HepG2 (cell line): ENCODE measurements around the gene CMC1. TPM values are rescaled to one million over a fixed set of nuclear protein-coding genes. Genes with fewer than 3 reads are reported as not detected.

ENCODE experiments used
- ARID2 ChIP-seq: sonication (generic); formaldehyde crosslinking; IDR thresholded peaks from 2 replicates; pipeline ENCODE4 v1.8.1; 2022; ENCODE audit warnings: mild to moderate bottlenecking, missing genetic modification reagents, borderline replicate concordance
- ATAD3A ChIP-seq: sonication (generic); formaldehyde crosslinking; IDR thresholded peaks from 2 replicates; pipeline ENCODE4 v1.4.0; 2020; ENCODE audit warnings: missing genetic modification reagents
- CERS6 ChIP-seq: sonication (generic); formaldehyde crosslinking; IDR thresholded peaks from 2 replicates; pipeline ENCODE4 v1.5.0; 2020; ENCODE audit warnings: missing genetic modification reagents
- HNRNPLL ChIP-seq: fragments of 200-400 bp; formaldehyde crosslinking; IDR thresholded peaks from 2 replicates; pipeline ENCODE4 v1.6.1; 2017; ENCODE audit warnings: mild to moderate bottlenecking, low read depth, low read length; ENCODE audit not compliant: poor library complexity, severe bottlenecking
- IRX3 ChIP-seq: sonication (generic); formaldehyde crosslinking; IDR thresholded peaks from 2 replicates; pipeline ENCODE4 v1.8.1; 2023; ENCODE audit warnings: mild to moderate bottlenecking, low read depth, missing genetic modification reagents, borderline replicate concordance
- MED1 ChIP-seq: sonication (generic); formaldehyde crosslinking; IDR thresholded peaks from 2 replicates; pipeline ENCODE4 v1.4.0; 2020; ENCODE audit warnings: missing genetic modification reagents
- MLLT10 ChIP-seq: sonication (generic); formaldehyde crosslinking; IDR thresholded peaks from 2 replicates; pipeline ENCODE4 v1.4.0; 2020; ENCODE audit warnings: missing genetic modification reagents
- NFKB2 ChIP-seq: sonication (generic); formaldehyde crosslinking; IDR thresholded peaks from 2 replicates; pipeline ENCODE4 v1.4.0; 2020; ENCODE audit warnings: missing genetic modification reagents, borderline replicate concordance
- PLRG1 ChIP-seq: fragments of 450-650 bp; conservative IDR thresholded peaks from 2 replicates; pipeline ENCODE4 v1.6.1; 2016
- REL ChIP-seq: sonication (generic); formaldehyde crosslinking; conservative IDR thresholded peaks from 2 replicates; pipeline ENCODE4 v1.8.0; 2022; ENCODE audit warnings: mild to moderate bottlenecking, missing genetic modification reagents, moderate library complexity
- SMC3 ChIP-seq: IDR thresholded peaks from 2 replicates; pipeline ENCODE4 v1.6.1; 2011; ENCODE audit warnings: low read length, improper control_type of control experiment
- ZIK1 ChIP-seq: sonication (generic); formaldehyde crosslinking; IDR thresholded peaks from 2 replicates; pipeline ENCODE4 v1.5.0; 2020; ENCODE audit warnings: mild to moderate bottlenecking, low read depth, missing genetic modification reagents, borderline replicate concordance
- ZNF354B ChIP-seq: sonication (generic); formaldehyde crosslinking; IDR thresholded peaks from 2 replicates; pipeline ENCODE4 v1.8.0; 2022; ENCODE audit warnings: mild to moderate bottlenecking, missing genetic modification reagents
- ZNF580 ChIP-seq: IDR thresholded peaks from 2 replicates; pipeline ENCODE4 v1.6.1; 2016; ENCODE audit warnings: low read depth, borderline replicate concordance
- ZSCAN21 ChIP-seq: sonication (generic); formaldehyde crosslinking; IDR thresholded peaks from 2 replicates; pipeline ENCODE4 v1.8.0; 2022; ENCODE audit warnings: mild to moderate bottlenecking, missing genetic modification reagents, moderate library complexity, borderline replicate concordance
- ZSCAN22 ChIP-seq: sonication (generic); formaldehyde crosslinking; IDR thresholded peaks from 2 replicates; pipeline ENCODE4 v1.4.0; 2020; ENCODE audit warnings: mild to moderate bottlenecking, missing genetic modification reagents
- polyA plus RNA-seq, 8 experiments: library from polyadenylated mRNA; depleted of rRNA in 3 of 8; stranded (reverse) in 7 of 8; unstranded in 1 of 8; fragments of >200 nt; fragmentation: Illumina TruSeq in 4 of 8; extraction: Trizol in 4 of 8; gene quantifications; 2 replicates each; pipeline versions ENCODE4 v1.2.1 to v1.2.3, GENCODE V29; 2011 to 2016; ENCODE audit warnings: low read depth in 4 of 8, missing spikeins in 1 of 8, mixed read lengths in 1 of 8; ENCODE audit not compliant: insufficient read depth in 1 of 8
- total RNA-seq, 5 experiments: library from RNA; depleted of rRNA; stranded (reverse); fragments of >200 nt; fragmentation: Illumina TruSeq; extraction: Trizol; gene quantifications; 2 replicates each; pipeline ENCODE4 v1.2.3, GENCODE V29; 2016; ENCODE audit warnings: low read depth in 1 of 5
- TF ChIP-seq, protein P1 (sequence below): sonication (generic); formaldehyde crosslinking; IDR thresholded peaks from 2 replicates; pipeline ENCODE4 v1.5.1; 2020; ENCODE audit warnings: mild to moderate bottlenecking, moderate library complexity, missing genetic modification reagents
- TF ChIP-seq, protein P2 (sequence below): sonication (generic); formaldehyde crosslinking; IDR thresholded peaks from 2 replicates; pipeline ENCODE4 v1.8.1; 2022; ENCODE audit warnings: low read depth, mild to moderate bottlenecking, missing genetic modification reagents
- TF ChIP-seq, protein P3 (sequence below): sonication (generic); formaldehyde crosslinking; IDR thresholded peaks from 2 replicates; pipeline ENCODE4 v1.8.0; 2022; ENCODE audit warnings: mild to moderate bottlenecking, missing genetic modification reagents, moderate library complexity
- TF ChIP-seq, protein P4 (sequence below): sonication (generic); formaldehyde crosslinking; IDR thresholded peaks from 2 replicates; pipeline ENCODE4 v1.5.0; 2020; ENCODE audit warnings: mild to moderate bottlenecking, missing genetic modification reagents, moderate library complexity

Gene CMC1
- total and polyA plus RNA-seq, 2 of the 13 experiments (the other 11 are each of a cell fraction or from before 2014, with no cell fraction given): 22.1 to 29.5 TPM

DNA sequence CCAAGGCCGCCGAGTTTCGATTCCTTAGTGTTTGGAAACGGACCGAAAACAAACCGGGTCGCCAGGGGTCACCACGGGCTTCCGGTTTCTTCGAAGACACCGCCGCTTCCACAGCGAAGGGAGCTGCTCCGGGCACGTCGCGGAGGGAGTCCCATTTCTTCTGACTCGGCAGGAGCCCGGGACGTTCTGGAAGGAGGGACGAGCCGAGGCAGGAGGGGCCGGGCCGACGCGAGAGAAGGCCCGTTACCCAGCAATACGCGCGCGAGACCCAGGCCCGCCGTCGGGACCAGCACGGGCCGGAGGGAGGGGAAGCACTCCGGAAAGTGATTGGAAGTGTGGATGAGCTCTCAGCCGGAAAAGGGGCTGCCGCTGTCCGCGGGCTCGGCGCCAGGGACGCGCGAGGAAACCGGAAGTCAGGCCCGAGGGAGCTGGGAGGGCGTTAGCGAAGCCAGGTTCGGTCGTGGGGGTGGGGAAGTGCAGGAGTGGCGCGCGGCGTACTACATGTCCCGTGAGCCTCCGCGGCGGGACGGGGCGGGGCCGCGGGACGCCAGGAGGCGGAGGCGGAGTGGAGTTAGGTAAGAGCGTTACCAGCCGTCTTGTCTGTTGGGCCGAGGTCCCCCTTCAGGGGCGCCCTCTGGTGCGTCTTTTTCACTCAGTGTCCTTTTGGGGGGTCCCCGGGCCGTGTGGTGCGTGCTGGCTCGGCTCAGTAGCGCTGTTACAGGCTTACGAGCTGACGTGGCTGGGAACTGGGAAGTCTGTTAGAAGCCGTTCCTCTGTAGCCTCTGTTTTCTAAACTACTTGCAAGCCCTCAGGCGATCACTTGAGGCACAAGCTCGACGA, 107.4 kb downstream of the CMC1 start, which contains the start of the genes AZI2 and ZCWPW2 (continued):
- TF ChIP-seq ZIK1 (CRISPR knock-in tag) (no peak), NFKB2 (CRISPR knock-in tag) (peak; percentile 91; the same call in 1 of the 2 replicates), ARID2 (CRISPR knock-in tag) (peak; percentile 18; the same call in 1 of the 2 replicates), ZNF580 (CRISPR knock-in tag) (peak; percentile 75), ZSCAN21 (CRISPR knock-in tag) (no peak), CERS6 (no peak), HNRNPLL (peak; percentile 77), ZNF354B (CRISPR knock-in tag) (no peak), REL (CRISPR knock-in tag) (no peak), IRX3 (CRISPR knock-in tag) (no peak), ZSCAN22 (CRISPR knock-in tag) (no peak), MLLT10 (CRISPR knock-in tag) (no peak), PLRG1 (no peak), MED1 (CRISPR knock-in tag) (peak; percentile 82), ATAD3A (no peak), SMC3 (no peak)
- TF ChIP-seq, protein P1, sequence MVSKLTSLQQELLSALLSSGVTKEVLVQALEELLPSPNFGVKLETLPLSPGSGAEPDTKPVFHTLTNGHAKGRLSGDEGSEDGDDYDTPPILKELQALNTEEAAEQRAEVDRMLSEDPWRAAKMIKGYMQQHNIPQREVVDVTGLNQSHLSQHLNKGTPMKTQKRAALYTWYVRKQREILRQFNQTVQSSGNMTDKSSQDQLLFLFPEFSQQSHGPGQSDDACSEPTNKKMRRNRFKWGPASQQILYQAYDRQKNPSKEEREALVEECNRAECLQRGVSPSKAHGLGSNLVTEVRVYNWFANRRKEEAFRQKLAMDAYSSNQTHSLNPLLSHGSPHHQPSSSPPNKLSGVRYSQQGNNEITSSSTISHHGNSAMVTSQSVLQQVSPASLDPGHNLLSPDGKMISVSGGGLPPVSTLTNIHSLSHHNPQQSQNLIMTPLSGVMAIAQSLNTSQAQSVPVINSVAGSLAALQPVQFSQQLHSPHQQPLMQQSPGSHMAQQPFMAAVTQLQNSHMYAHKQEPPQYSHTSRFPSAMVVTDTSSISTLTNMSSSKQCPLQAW (CRISPR knock-in tag): peak; percentile 78
- TF ChIP-seq, protein P2, sequence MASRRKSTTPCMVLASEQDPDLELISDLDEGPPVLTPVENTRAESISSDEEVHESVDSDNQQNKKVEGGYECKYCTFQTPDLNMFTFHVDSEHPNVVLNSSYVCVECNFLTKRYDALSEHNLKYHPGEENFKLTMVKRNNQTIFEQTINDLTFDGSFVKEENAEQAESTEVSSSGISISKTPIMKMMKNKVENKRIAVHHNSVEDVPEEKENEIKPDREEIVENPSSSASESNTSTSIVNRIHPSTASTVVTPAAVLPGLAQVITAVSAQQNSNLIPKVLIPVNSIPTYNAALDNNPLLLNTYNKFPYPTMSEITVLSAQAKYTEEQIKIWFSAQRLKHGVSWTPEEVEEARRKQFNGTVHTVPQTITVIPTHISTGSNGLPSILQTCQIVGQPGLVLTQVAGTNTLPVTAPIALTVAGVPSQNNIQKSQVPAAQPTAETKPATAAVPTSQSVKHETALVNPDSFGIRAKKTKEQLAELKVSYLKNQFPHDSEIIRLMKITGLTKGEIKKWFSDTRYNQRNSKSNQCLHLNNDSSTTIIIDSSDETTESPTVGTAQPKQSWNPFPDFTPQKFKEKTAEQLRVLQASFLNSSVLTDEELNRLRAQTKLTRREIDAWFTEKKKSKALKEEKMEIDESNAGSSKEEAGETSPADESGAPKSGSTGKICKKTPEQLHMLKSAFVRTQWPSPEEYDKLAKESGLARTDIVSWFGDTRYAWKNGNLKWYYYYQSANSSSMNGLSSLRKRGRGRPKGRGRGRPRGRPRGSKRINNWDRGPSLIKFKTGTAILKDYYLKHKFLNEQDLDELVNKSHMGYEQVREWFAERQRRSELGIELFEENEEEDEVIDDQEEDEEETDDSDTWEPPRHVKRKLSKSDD (CRISPR knock-in tag): peak; percentile 45
- TF ChIP-seq, protein P3, sequence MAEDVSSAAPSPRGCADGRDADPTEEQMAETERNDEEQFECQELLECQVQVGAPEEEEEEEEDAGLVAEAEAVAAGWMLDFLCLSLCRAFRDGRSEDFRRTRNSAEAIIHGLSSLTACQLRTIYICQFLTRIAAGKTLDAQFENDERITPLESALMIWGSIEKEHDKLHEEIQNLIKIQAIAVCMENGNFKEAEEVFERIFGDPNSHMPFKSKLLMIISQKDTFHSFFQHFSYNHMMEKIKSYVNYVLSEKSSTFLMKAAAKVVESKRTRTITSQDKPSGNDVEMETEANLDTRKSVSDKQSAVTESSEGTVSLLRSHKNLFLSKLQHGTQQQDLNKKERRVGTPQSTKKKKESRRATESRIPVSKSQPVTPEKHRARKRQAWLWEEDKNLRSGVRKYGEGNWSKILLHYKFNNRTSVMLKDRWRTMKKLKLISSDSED (CRISPR knock-in tag): no peak
- TF ChIP-seq, protein P4, sequence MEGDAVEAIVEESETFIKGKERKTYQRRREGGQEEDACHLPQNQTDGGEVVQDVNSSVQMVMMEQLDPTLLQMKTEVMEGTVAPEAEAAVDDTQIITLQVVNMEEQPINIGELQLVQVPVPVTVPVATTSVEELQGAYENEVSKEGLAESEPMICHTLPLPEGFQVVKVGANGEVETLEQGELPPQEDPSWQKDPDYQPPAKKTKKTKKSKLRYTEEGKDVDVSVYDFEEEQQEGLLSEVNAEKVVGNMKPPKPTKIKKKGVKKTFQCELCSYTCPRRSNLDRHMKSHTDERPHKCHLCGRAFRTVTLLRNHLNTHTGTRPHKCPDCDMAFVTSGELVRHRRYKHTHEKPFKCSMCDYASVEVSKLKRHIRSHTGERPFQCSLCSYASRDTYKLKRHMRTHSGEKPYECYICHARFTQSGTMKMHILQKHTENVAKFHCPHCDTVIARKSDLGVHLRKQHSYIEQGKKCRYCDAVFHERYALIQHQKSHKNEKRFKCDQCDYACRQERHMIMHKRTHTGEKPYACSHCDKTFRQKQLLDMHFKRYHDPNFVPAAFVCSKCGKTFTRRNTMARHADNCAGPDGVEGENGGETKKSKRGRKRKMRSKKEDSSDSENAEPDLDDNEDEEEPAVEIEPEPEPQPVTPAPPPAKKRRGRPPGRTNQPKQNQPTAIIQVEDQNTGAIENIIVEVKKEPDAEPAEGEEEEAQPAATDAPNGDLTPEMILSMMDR (CRISPR knock-in tag): peak; percentile 61
